ENCODE results near the gene EMC10. TPM values are rescaled to one million over a fixed set of nuclear protein-coding genes. Genes with fewer than 3 reads are reported as not detected.

EMC10 gene
- total and polyA plus RNA-seq, 2 donors (not counting 3 experiments of a cell fraction or from before 2014, with no cell fraction given): 106 to 111 TPM

GRCh38 chr19:50475101-50475568 is 1.2 kb upstream of the EMC10 start:
- H3K27ac ChIP-seq (ENCODE audit: insufficient read depth, low read depth, low read length): no peak overlapping the region
- intact Hi-C loops (cut with micrococcal nuclease) (no loop called here), dilution Hi-C loops (cut with MboI; ENCODE audit: extremely low pct_ligation_motif_present, low sequenced_read_pairs) (no loop called here)
- POLR2A ChIA-PET: no interaction called here
- no peaks in the 10 kb centered on the region for H3K27me3 ChIP-seq (ENCODE audit: control insufficient read depth in 2 of 2, insufficient read depth in 2 of 2, low read length in 2 of 2)
- H3K36me3 ChIP-seq (ENCODE audit: control insufficient read depth in 2 of 2, extremely low read depth in 1 of 2, insufficient read depth in 2 of 2, low read length in 2 of 2): peaks cover 0 to 13% of the 10 kb centered on the region in 2 experiments
- H3K9me1 ChIP-seq (replicated peaks; ENCODE audit: control insufficient read depth, extremely low read depth, insufficient read depth, low read length): no peaks in the 10 kb centered on the region
- FAIRE-seq: no peak
- BruUV-seq (replicated peaks): no TSS peak
- peaks cover 7% of the 10 kb centered on the region for H3K4me1 ChIP-seq (ENCODE audit: control insufficient read depth, extremely low read depth, insufficient read depth, low read length)
- TF ChIP-seq GATA2 (IDR thresholded peaks at IDR 0.05; ENCODE audit: insufficient read depth, insufficient read length, low read depth, low read length) (no peak), JUN (IDR thresholded peaks at IDR 0.05; ENCODE audit: borderline replicate concordance, insufficient read depth, insufficient read length, low read depth) (no peak), POLR2A (IDR thresholded peaks at IDR 0.05; ENCODE audit: low read depth, low read length) (no peak), EZH2 (IDR thresholded peaks at IDR 0.05; ENCODE audit: borderline replicate concordance, low read depth, low read length, severe bottlenecking) (no peak), MYC (IDR thresholded peaks at IDR 0.05; ENCODE audit: low read depth, low read length) (no peak), MAX (IDR thresholded peaks at IDR 0.05; ENCODE audit: insufficient read depth, insufficient read length) (no peak), CTCF (IDR thresholded peaks at IDR 0.05; ENCODE audit: extremely low read depth in 1 of 2, insufficient read depth in 1 of 2, low read depth in 1 of 2, low read length in 2 of 2) (no peak), POLR2AphosphoS5 (IDR thresholded peaks at IDR 0.05; ENCODE audit: insufficient read depth, low read depth, low read length) (no peak), FOS (IDR thresholded peaks at IDR 0.05; ENCODE audit: borderline replicate concordance, insufficient read depth, low read length) (no peak)
- H3K79me2 ChIP-seq (ENCODE audit: control insufficient read depth, insufficient read depth, low read length): peaks cover 7% of the 10 kb centered on the region
- no peak overlapping the region for H3K9ac ChIP-seq (replicated peaks; ENCODE audit: extremely low read depth, insufficient read depth, low read length)
- H3K4me2 ChIP-seq (ENCODE audit: insufficient read depth, low read length): no peak overlapping the region
- CTCF ChIA-PET: interaction anchor here (0.6 to 3.8 kb wide), 3 partner anchors 13 to 107 kb away, joined by 4 to 12 read pairs (median 8); no protein-coding TSS in a partner anchor
- H3K4me3 ChIP-seq (replicated peaks in 1 of 3; ENCODE audit: insufficient read depth in 1 of 3, low read depth in 1 of 3, low read length in 3 of 3): no peak overlapping the region
- no peaks in the 10 kb centered on the region for H4K20me1 ChIP-seq (replicated peaks; ENCODE audit: control insufficient read depth, extremely low read depth, insufficient read depth, low read length)
- DNase-seq (ENCODE audit: low read depth, low spot score): no peak
- no peak overlapping the region for H2AFZ ChIP-seq (ENCODE audit: low read depth, low read length)
- H3K9me3 ChIP-seq (replicated peaks; ENCODE audit: control insufficient read depth, insufficient read depth, low read length): no peaks in the 10 kb centered on the region
